H1 (cell line): ENCODE results near the gene PRLHR. TPM values are rescaled to one million over a fixed set of nuclear protein-coding genes. Genes with fewer than 3 reads are reported as not detected.
A peak's percentile ranks its signal among the peaks of the same experiment; 100 is the strongest.

Experiments
- CTCF ChIA-PET: fragments of 300-600 bp; sonication (Branson Sonifier 250); formaldehyde crosslinking; loops from one replicate; lab custom pipeline; 2021; ENCODE audit not compliant: partially characterized antibody; lab: Charles Lee
- POLR2A ChIA-PET: fragments of 300-600 bp; sonication (Branson Sonifier 250); formaldehyde crosslinking; loops from one replicate; lab custom pipeline; 2021; ENCODE audit warnings: inconsistent platforms; ENCODE audit not compliant: partially characterized antibody; lab: Charles Lee
- DNase-seq, 2 experiments: peaks; one replicate each; pipeline versions ENCODE4 v3.0.0 to v3.0.0-alpha.2; 2010 to 2022; ENCODE audit warnings: low spot score in 2 of 2, low read depth in 1 of 2, mixed read lengths in 1 of 2
- FAIRE-seq: peaks from 2 replicates; lab custom pipeline; 2011; peaks lifted over from hg19 to GRCh38; lab: Jason Lieb, UNC
- H2AFZ ChIP-seq: 2 replicates; pipeline ENCODE4 v1.8.1; 2012; ENCODE audit warnings: low read length, inconsistent platforms
- H2AK5ac ChIP-seq: 2 replicates; pipeline ENCODE4 v1.6.1; 2013; ENCODE audit warnings: low read depth, low read length
- H2BK120ac ChIP-seq: replicated peaks from 2 replicates; pipeline ENCODE3; 2013; ENCODE audit warnings: low read depth, low read length, inconsistent platforms
- H2BK12ac ChIP-seq: 2 replicates; pipeline ENCODE4 v1.6.1; 2013; ENCODE audit warnings: low read depth, low read length
- H2BK15ac ChIP-seq: 2 replicates; pipeline ENCODE4 v1.6.1; 2013; ENCODE audit warnings: low read length
- H2BK20ac ChIP-seq: 2 replicates; pipeline ENCODE4 v1.6.1; 2013; ENCODE audit warnings: low read length
- H2BK5ac ChIP-seq: 2 replicates; pipeline ENCODE4 v1.6.1; 2013; ENCODE audit warnings: low read depth, low read length
- H3K14ac ChIP-seq: 2 replicates; pipeline ENCODE4 v1.6.1; 2013; ENCODE audit warnings: inconsistent platforms; ENCODE audit not compliant: insufficient read length
- H3K18ac ChIP-seq: 2 replicates; pipeline ENCODE4 v1.6.1; 2013; ENCODE audit warnings: low read length; ENCODE audit errors: extremely low read depth
- H3K23ac ChIP-seq: 2 replicates; pipeline ENCODE4 v1.6.1; 2013; ENCODE audit warnings: inconsistent platforms; ENCODE audit not compliant: insufficient read length
- H3K23me2 ChIP-seq: 2 replicates; pipeline ENCODE4 v1.6.1; 2013; ENCODE audit warnings: low read depth, low read length
- H3K27ac ChIP-seq: 2 replicates; pipeline ENCODE4 v1.6.1; 2011; ENCODE audit warnings: low read depth, low read length, inconsistent platforms
- H3K27me3 ChIP-seq, 4 experiments: replicated peaks in 1 of 4; 1 replicate in 1 of 4; 2 replicates in 3 of 4; pipeline versions ENCODE4 v1.6.1 to v1.8.1; 2011 to 2013; ENCODE audit warnings: low read length in 3 of 4, mild to moderate bottlenecking in 3 of 4, inconsistent platforms in 2 of 4, mixed read lengths in 2 of 4, moderate library complexity in 1 of 4; ENCODE audit not compliant: control insufficient read depth in 3 of 4, insufficient read depth in 3 of 4; ENCODE audit errors: extremely low read depth in 1 of 4
- H3K36me3 ChIP-seq, 4 experiments: 2 replicates each; pipeline versions ENCODE4 v1.6.1 to v1.8.1; 2011 to 2013; ENCODE audit warnings: mild to moderate bottlenecking in 4 of 4, low read length in 3 of 4, moderate library complexity in 2 of 4, control low read depth in 1 of 4, inconsistent platforms in 1 of 4; ENCODE audit not compliant: insufficient read depth in 4 of 4, control insufficient read depth in 2 of 4
- H3K4ac ChIP-seq: replicated peaks from 2 replicates; pipeline ENCODE3; 2013; ENCODE audit warnings: low read length, low read depth, mixed read lengths, inconsistent platforms; ENCODE audit not compliant: insufficient read length
- H3K4me1 ChIP-seq, 4 experiments: replicated peaks in 1 of 4; 1 replicate in 1 of 4; 2 replicates in 3 of 4; pipeline versions ENCODE4 v1.6.1 to v1.8.1; 2011 to 2013; ENCODE audit warnings: low read length in 3 of 4, inconsistent platforms in 2 of 4, mixed read lengths in 1 of 4; ENCODE audit not compliant: insufficient read depth in 4 of 4, control insufficient read depth in 3 of 4
- H3K4me2 ChIP-seq, 2 experiments: 2 replicates each; pipeline versions ENCODE4 v1.6.1 to v1.8.1; 2011 to 2013; ENCODE audit warnings: low read depth in 2 of 2, low read length in 2 of 2, control low read depth in 1 of 2, inconsistent platforms in 1 of 2, mild to moderate bottlenecking in 1 of 2; ENCODE audit not compliant: insufficient read depth in 1 of 2
- H3K4me3 ChIP-seq, 4 experiments: fragments of 200-600, 300-600 bp in 1 of 4; sonication (generic), shearing (Covaris generic), sonication (Bioruptor Twin) in 1 of 4; 2 replicates each; pipeline versions ENCODE4 v1.5.1 to v1.8.1; 2011 to 2016; ENCODE audit warnings: low read length in 4 of 4, low read depth in 3 of 4, control low read depth in 2 of 4, inconsistent platforms in 2 of 4, mild to moderate bottlenecking in 2 of 4, mixed read lengths in 1 of 4, moderate library complexity in 1 of 4; ENCODE audit not compliant: insufficient read depth in 2 of 4; ENCODE audit errors: extremely low read depth in 1 of 4
- H3K56ac ChIP-seq: replicated peaks from 2 replicates; pipeline ENCODE3; 2013; ENCODE audit warnings: low read depth, mild to moderate bottlenecking, mixed read lengths, low read length, inconsistent platforms; ENCODE audit not compliant: insufficient read length
- H3K79me1 ChIP-seq: 2 replicates; pipeline ENCODE4 v1.6.1; 2013; ENCODE audit warnings: low read depth, low read length, control low read depth
- H3K79me2 ChIP-seq, 2 experiments: 2 replicates each; pipeline versions ENCODE4 v1.6.1 to v1.8.1; 2012 to 2013; ENCODE audit warnings: low read length in 2 of 2, mild to moderate bottlenecking in 2 of 2, inconsistent platforms in 1 of 2; ENCODE audit not compliant: insufficient read depth in 2 of 2, control insufficient read depth in 1 of 2
- H3K9ac ChIP-seq, 4 experiments: replicated peaks in 1 of 4; 1 replicate in 1 of 4; 2 replicates in 3 of 4; pipeline versions ENCODE4 v1.6.1 to v1.8.1; 2011 to 2013; ENCODE audit warnings: low read depth in 3 of 4, low read length in 3 of 4, control low read depth in 2 of 4, mild to moderate bottlenecking in 2 of 4, moderate library complexity in 2 of 4, inconsistent platforms in 1 of 4; ENCODE audit errors: extremely low read depth in 1 of 4
- H3K9me3 ChIP-seq, 2 experiments: 2 replicates each; pipeline versions ENCODE4 v1.6.1 to v1.8.1; 2012 to 2013; ENCODE audit warnings: mild to moderate bottlenecking in 2 of 2, moderate library complexity in 2 of 2, control low read depth in 1 of 2, inconsistent platforms in 1 of 2, low read depth in 1 of 2, low read length in 1 of 2, mixed read lengths in 1 of 2; ENCODE audit not compliant: insufficient read depth in 2 of 2
- H4K20me1 ChIP-seq, 2 experiments: replicated peaks in 1 of 2; 2 replicates each; pipeline versions ENCODE3 to v1.8.1; 2011 to 2013; ENCODE audit warnings: inconsistent platforms in 2 of 2, low read length in 2 of 2, mild to moderate bottlenecking in 1 of 2; ENCODE audit not compliant: insufficient read depth in 2 of 2, control insufficient read depth in 1 of 2
- H4K5ac ChIP-seq: 2 replicates; pipeline ENCODE4 v1.6.1; 2013; ENCODE audit warnings: low read length, low read depth, mixed read lengths, inconsistent platforms; ENCODE audit not compliant: insufficient read length
- H4K8ac ChIP-seq: 2 replicates; pipeline ENCODE4 v1.8.0; 2013; ENCODE audit warnings: mild to moderate bottlenecking, moderate library complexity, low read length, inconsistent platforms; ENCODE audit not compliant: insufficient read depth; ENCODE audit errors: extremely low read depth
- H4K91ac ChIP-seq: replicated peaks from 2 replicates; pipeline ENCODE3; 2013; ENCODE audit warnings: low read length, mixed read lengths, inconsistent platforms; ENCODE audit not compliant: insufficient read length
- CBX5 ChIP-seq: fragments of 300-800, 300-1000 bp; sonication (generic); IDR thresholded peaks from 2 replicates; pipeline ENCODE4 v1.7.1; 2016; ENCODE audit warnings: antibody characterized with exemption, low read length, low read depth
- HDAC6 ChIP-seq: IDR thresholded peaks from one replicate; pipeline ENCODE4 v1.7.1; 2012; ENCODE audit warnings: low read depth, mild to moderate bottlenecking, inconsistent platforms, low read length, moderate library complexity
- NRF1 ChIP-seq: IDR thresholded peaks from 2 replicates; pipeline ENCODE4 v1.6.1; 2011; ENCODE audit warnings: mild to moderate bottlenecking, low read depth, low read length, improper control_type of control experiment
- RNF2 ChIP-seq: fragments of 200-900, 300-1000 bp; sonication (generic); IDR thresholded peaks from 2 replicates; pipeline ENCODE4 v1.7.1; 2016; ENCODE audit warnings: borderline replicate concordance, low read depth, mild to moderate bottlenecking, antibody characterized with exemption, low read length; ENCODE audit not compliant: poor library complexity, severe bottlenecking; ENCODE audit errors: missing control alignments
- SIN3A ChIP-seq, 2 experiments: IDR thresholded peaks in 1 of 2; conservative IDR thresholded peaks in 1 of 2; 2 replicates each; pipeline ENCODE4 v1.6.1; 2011 to 2012; ENCODE audit warnings: low read length in 2 of 2, improper control_type of control experiment in 1 of 2, low read depth in 1 of 2, mild to moderate bottlenecking in 1 of 2
- TCF12 ChIP-seq: IDR thresholded peaks from 2 replicates; pipeline ENCODE4 v1.6.1; 2011; ENCODE audit warnings: low read depth, mild to moderate bottlenecking, low read length
- WGBS, 2 experiments: shearing (Covaris generic) in 1 of 2; methylation state at CpG; one replicate each; pipeline versions ENCODE4 v1.1.6 to v1.1.7; 2013 to 2015; ENCODE audit warnings: low lambda C conversion rate in 2 of 2, mixed read lengths in 2 of 2, inconsistent platforms in 1 of 2, low coverage in 1 of 2, missing lambda C conversion rate in 1 of 2; ENCODE audit not compliant: insufficient replicate concordance in 2 of 2, insufficient coverage in 1 of 2, insufficient read length in 1 of 2; ENCODE audit errors: extremely low coverage in 1 of 2, missing lambda C conversion rate in 1 of 2; 5-methylcytosine and 5-hydroxymethylcytosine counted together
- polyA plus RNA-seq, 7 experiments: library from polyadenylated mRNA; depleted of rRNA in 3 of 7; stranded (reverse) in 5 of 7; unstranded in 2 of 7; fragments of >200 nt in 5 of 7; fragments of 200-250 nt in 2 of 7; gene quantifications; 1 replicate in 5 of 7; 2 replicates in 1 of 7; 4 replicates in 1 of 7; pipeline versions ENCODE4 v1.2.1 to v1.2.3, GENCODE V29; 2011 to 2013; ENCODE audit warnings: missing spikeins in 2 of 7, mixed read lengths in 2 of 7
- total RNA-seq: library from RNA; stranded (reverse); fragmentation: NEBNext Ultra II Directional; extraction: Animal tissue kit (Norgen Biotek cat#: 25700); gene quantifications from 2 replicates; pipeline ENCODE4 v1.2.1, GENCODE V29; 2021

Gene PRLHR
- total and polyA plus RNA-seq, 2 of the 8 experiments (the other 6 are each of a cell fraction or from before 2014, with no cell fraction given), result not detected

- no peak overlapping the region for H2BK12ac ChIP-seq
- no peak overlapping the region for H2BK120ac ChIP-seq
- H3K36me3 ChIP-seq, result no peaks in the 10 kb centered on the region
- no peak overlapping the region for H2AK5ac ChIP-seq
- H3K4me3 ChIP-seq, result no peak overlapping the region
- no peak overlapping the region for H3K9ac ChIP-seq
- no peak overlapping the region; the same call in 1 of the 2 replicates for H3K18ac ChIP-seq
- H2BK20ac ChIP-seq, result no peak overlapping the region
- FAIRE-seq, result no peak
- no peak overlapping the region for H3K14ac ChIP-seq
- WGBS, 2 experiments, result 58% methylated on average over 4 of the region's 4 CpGs; no CpG with 5 or more reads in 1 of the 2 experiments
- no peak overlapping the region for H4K5ac ChIP-seq
- H2BK15ac ChIP-seq, result no peak overlapping the region
- ChIA-PET CTCF (interaction anchor here (0.6 to 1.7 kb wide), 10 partner anchors 9 to 297 kb away, joined by 3 to 7 read pairs (median 3); partner anchors contain the start of gene PRLHR), POLR2A (no interaction called here)
- H3K27me3 ChIP-seq, result no peaks in the 10 kb centered on the region
- 0 out of 2 replicates have a peak overlapping the region, but pooled peaks have one; percentile 1 for H2AFZ ChIP-seq
- H3K23ac ChIP-seq, result no peak overlapping the region
- H3K9me3 ChIP-seq, result peaks cover 0 to 7% of the 10 kb centered on the region in 2 experiments; a peak in 2 of 4 replicates
- TF ChIP-seq TCF12 (no peak), RNF2 (no peak), NRF1 (no peak), HDAC6 (no peak), SIN3A (conservative IDR thresholded peaks at IDR 0.05 in 1 of 2, IDR thresholded peaks at IDR 0.05 in 1 of 2; ENCODE audit: low read depth in 1 of 2, low read length in 2 of 2) (no peak), CBX5 (no peak)
- H4K8ac ChIP-seq, result no peak overlapping the region
- no peaks in the 10 kb centered on the region for H3K79me1 ChIP-seq
- no peak overlapping the region for H3K4me2 ChIP-seq
- H3K23me2 ChIP-seq, result no peaks in the 10 kb centered on the region
- no peak overlapping the region for H4K91ac ChIP-seq
- no peak for DNase-seq
- peaks cover 0 to 4% (median 0%) of the 10 kb centered on the region in 4 experiments; a peak in 2 of 7 replicates for H3K4me1 ChIP-seq
- no peak overlapping the region for H3K27ac ChIP-seq
- no peaks in the 10 kb centered on the region for H3K79me2 ChIP-seq
- H3K4ac ChIP-seq, result no peak overlapping the region
- no peak overlapping the region for H2BK5ac ChIP-seq
- no peak overlapping the region for H3K56ac ChIP-seq
- no peaks in the 10 kb centered on the region for H4K20me1 ChIP-seq
Observed at GRCh38 chr10:118557946-118558345, 37.5 kb downstream of the PRLHR start.
